H9 (cell line): ENCODE results near the gene NT5DC2. TPM values are rescaled to one million over a fixed set of nuclear protein-coding genes. Genes with fewer than 3 reads are reported as not detected.

Experiments
- DNase-seq: peaks from one replicate; pipeline ENCODE4 v3.0.0-alpha.2; 2017
- H2AFZ ChIP-seq: one replicate; pipeline ENCODE4 v1.6.1; 2013; ENCODE audit warnings: mild to moderate bottlenecking, low read length, control low read depth, moderate library complexity
- H2AK5ac ChIP-seq: 2 replicates; pipeline ENCODE4 v1.6.1; 2013; ENCODE audit warnings: low read length, control low read depth, mixed read lengths; ENCODE audit not compliant: insufficient read length
- H2BK120ac ChIP-seq: one replicate; pipeline ENCODE4 v1.6.1; 2013; ENCODE audit warnings: low read depth, mild to moderate bottlenecking, low read length, control low read depth, inconsistent platforms; ENCODE audit not compliant: poor library complexity, severe bottlenecking
- H2BK12ac ChIP-seq: 2 replicates; pipeline ENCODE4 v1.6.1; 2013; ENCODE audit warnings: low read length, control low read depth, mixed read lengths, low read depth; ENCODE audit not compliant: insufficient read length
- H2BK15ac ChIP-seq: 2 replicates; pipeline ENCODE4 v1.6.1; 2013; ENCODE audit warnings: low read depth, low read length, control low read depth
- H2BK20ac ChIP-seq: one replicate; pipeline ENCODE4 v1.6.1; 2013; ENCODE audit warnings: low read depth, mild to moderate bottlenecking, low read length, control low read depth, inconsistent platforms; ENCODE audit not compliant: poor library complexity, severe bottlenecking
- H2BK5ac ChIP-seq: 2 replicates; pipeline ENCODE4 v1.6.1; 2013; ENCODE audit warnings: low read length, control low read depth, mixed read lengths; ENCODE audit not compliant: insufficient read length
- H3K14ac ChIP-seq: 2 replicates; pipeline ENCODE4 v1.6.1; 2013; ENCODE audit warnings: low read length, control low read depth; ENCODE audit not compliant: insufficient read depth
- H3K18ac ChIP-seq: 2 replicates; pipeline ENCODE4 v1.6.1; 2013; ENCODE audit warnings: low read depth, mild to moderate bottlenecking, mixed read lengths, low read length, control low read depth; ENCODE audit not compliant: insufficient read length
- H3K23ac ChIP-seq: 2 replicates; pipeline ENCODE4 v1.6.1; 2013; ENCODE audit warnings: low read length, control low read depth, mixed read lengths, low read depth; ENCODE audit not compliant: insufficient read length
- H3K23me2 ChIP-seq: 2 replicates; pipeline ENCODE4 v1.6.1; 2013; ENCODE audit warnings: low read depth, mild to moderate bottlenecking, mixed read lengths, low read length, control low read depth; ENCODE audit not compliant: insufficient read length, poor library complexity, severe bottlenecking
- H3K27ac ChIP-seq: 2 replicates; pipeline ENCODE4 v1.5.1; 2013; ENCODE audit warnings: low read length, control low read depth, mixed read lengths, low read depth; ENCODE audit not compliant: insufficient read length
- H3K27me3 ChIP-seq: 2 replicates; pipeline ENCODE4 v1.6.1; 2013; ENCODE audit warnings: low read length, control low read depth, inconsistent platforms; ENCODE audit not compliant: insufficient read depth
- H3K4ac ChIP-seq: 2 replicates; pipeline ENCODE4 v1.6.1; 2013; ENCODE audit warnings: low read depth, mild to moderate bottlenecking, control low read depth, inconsistent platforms, low read length, moderate library complexity
- H3K4me1 ChIP-seq: 2 replicates; pipeline ENCODE4 v1.6.1; 2013; ENCODE audit warnings: low read length, control low read depth, inconsistent platforms; ENCODE audit not compliant: insufficient read depth
- H3K4me2 ChIP-seq: 2 replicates; pipeline ENCODE4 v1.6.1; 2013; ENCODE audit warnings: low read length, control low read depth, mixed read lengths; ENCODE audit not compliant: insufficient read length, insufficient read depth
- H3K56ac ChIP-seq: 2 replicates; pipeline ENCODE4 v1.6.1; 2013; ENCODE audit warnings: low read depth, mild to moderate bottlenecking, mixed read lengths, low read length, control low read depth; ENCODE audit not compliant: insufficient read length
- H3K79me1 ChIP-seq: 2 replicates; pipeline ENCODE4 v1.6.1; 2013; ENCODE audit warnings: low read depth, mild to moderate bottlenecking, moderate library complexity, low read length, control low read depth, inconsistent platforms; ENCODE audit not compliant: insufficient read depth, poor library complexity, severe bottlenecking
- H3K79me2 ChIP-seq: 2 replicates; pipeline ENCODE4 v1.6.1; 2013; ENCODE audit warnings: low read length, control low read depth, inconsistent platforms; ENCODE audit not compliant: insufficient read depth
- H3K9ac ChIP-seq: 2 replicates; pipeline ENCODE4 v1.6.1; 2013; ENCODE audit warnings: low read length, control low read depth, mixed read lengths; ENCODE audit not compliant: insufficient read length; ENCODE audit errors: extremely low read depth
- H3K9me3 ChIP-seq: one replicate; pipeline ENCODE4 v1.6.1; 2013; ENCODE audit warnings: low read depth, low read length, inconsistent platforms; ENCODE audit not compliant: control insufficient read depth
- H3T11ph ChIP-seq: one replicate; pipeline ENCODE4 v1.6.1; 2013; ENCODE audit warnings: mild to moderate bottlenecking, low read length, control low read depth, inconsistent platforms
- H4K20me1 ChIP-seq: one replicate; pipeline ENCODE4 v1.6.1; 2013; ENCODE audit not compliant: control insufficient read depth, insufficient read length, insufficient read depth
- H4K5ac ChIP-seq: 2 replicates; pipeline ENCODE4 v1.6.1; 2013; ENCODE audit warnings: low read depth, mild to moderate bottlenecking, mixed read lengths, low read length, control low read depth; ENCODE audit not compliant: insufficient read length
- H4K8ac ChIP-seq: replicated peaks from 2 replicates; pipeline ENCODE4 v1.6.1; 2013; ENCODE audit warnings: low read length, control low read depth, mixed read lengths, low read depth; ENCODE audit not compliant: insufficient read length
- H4K91ac ChIP-seq: 2 replicates; pipeline ENCODE4 v1.6.1; 2013; ENCODE audit warnings: low read depth, mild to moderate bottlenecking, moderate library complexity, mixed read lengths, low read length, control low read depth; ENCODE audit not compliant: insufficient read length
- H3K27ac Mint-ChIP-seq, 3 experiments: 2 replicates in 2 of 3; 3 replicates in 1 of 3; pipeline ENCODE4 v1.8.0; 2020 to 2021; ENCODE audit warnings: mixed read lengths in 3 of 3, mild to moderate bottlenecking in 1 of 3, moderate library complexity in 1 of 3
- H3K27me3 Mint-ChIP-seq: 2 replicates; pipeline ENCODE4 v1.8.0; 2021; ENCODE audit warnings: low read depth, mild to moderate bottlenecking, moderate library complexity, mixed read lengths
- H3K36me3 Mint-ChIP-seq, 3 experiments: 2 replicates in 2 of 3; 3 replicates in 1 of 3; pipeline ENCODE4 v1.8.0; 2020 to 2021; ENCODE audit warnings: low read depth in 3 of 3, mixed read lengths in 3 of 3; ENCODE audit not compliant: insufficient read depth in 1 of 3
- H3K4me1 Mint-ChIP-seq, 2 experiments: 2 replicates each; pipeline ENCODE4 v1.8.0; 2020; ENCODE audit warnings: mixed read lengths in 2 of 2
- H3K4me3 Mint-ChIP-seq, 2 experiments: 2 replicates in 1 of 2; 3 replicates in 1 of 2; pipeline ENCODE4 v1.8.0; 2020 to 2021; ENCODE audit warnings: mild to moderate bottlenecking in 2 of 2, mixed read lengths in 2 of 2, moderate library complexity in 1 of 2
- H3K9me3 Mint-ChIP-seq, 2 experiments: 2 replicates in 1 of 2; 3 replicates in 1 of 2; pipeline ENCODE4 v1.8.0; 2020; ENCODE audit warnings: mild to moderate bottlenecking in 2 of 2, mixed read lengths in 2 of 2, moderate library complexity in 1 of 2
- CTCF ChIP-seq: fragments of 200-600 bp; sonication (generic); conservative IDR thresholded peaks from 3 replicates; pipeline ENCODE4 v1.8.0; 2021; ENCODE audit warnings: antibody characterized with exemption, mild to moderate bottlenecking
- WGBS: extraction: QIAGEN DNeasy Blood & Tissue Kit; methylation state at CpG from one replicate; pipeline ENCODE4 v1.1.7; 2013; ENCODE audit warnings: missing lambda C conversion rate, low lambda C conversion rate, mixed read lengths; ENCODE audit not compliant: insufficient read length; ENCODE audit errors: extremely low coverage; 5-methylcytosine and 5-hydroxymethylcytosine counted together
- total RNA-seq: library from RNA; stranded (reverse); gene quantifications from 2 replicates; pipeline ENCODE4 v1.2.1, GENCODE V29; 2021

NT5DC2 gene
- total RNA-seq, 1 experiment from 2014 or later = 444 TPM

- H3K56ac ChIP-seq = no peak overlapping the region
- H2BK12ac ChIP-seq = no peak overlapping the region
- Mint-ChIP-seq H3K27me3 (no peaks in the 10 kb centered on the region), H3K36me3 (peaks cover 17 to 43% (median 27%) of the 10 kb centered on the region in 3 experiments), H3K4me1 (peaks cover 40 to 47% of the 10 kb centered on the region in 2 experiments), H3K4me3 (peak overlapping the region; percentile 98 to 99), H3K27ac (peak overlapping the region in 1 of 3 experiments; percentile 99; a peak in 3 of 7 replicates), H3K9me3 (no peaks in the 10 kb centered on the region)
- no peaks in the 10 kb centered on the region for H4K20me1 ChIP-seq
- H2AK5ac ChIP-seq = no peak overlapping the region
- no peak overlapping the region for H3K27ac ChIP-seq
- no peak overlapping the region for H2AFZ ChIP-seq
- H3K18ac ChIP-seq = no peak overlapping the region
- no peak for TF ChIP-seq CTCF
- H3K23me2 ChIP-seq = peaks cover 23% of the 10 kb centered on the region
- no peak for DNase-seq
- H2BK5ac ChIP-seq = no peak overlapping the region
- H4K5ac ChIP-seq = no peak overlapping the region
- H3K4me1 ChIP-seq = peaks cover 6% of the 10 kb centered on the region
- H3K79me1 ChIP-seq = peaks cover 6% of the 10 kb centered on the region
- no peaks in the 10 kb centered on the region for H3K27me3 ChIP-seq
- no peaks in the 10 kb centered on the region for H3K9me3 ChIP-seq
- no peak overlapping the region for H2BK15ac ChIP-seq
- H4K91ac ChIP-seq = no peak overlapping the region
- no peak overlapping the region for H2BK120ac ChIP-seq
- H3K23ac ChIP-seq = no peak overlapping the region
- no peak overlapping the region for H4K8ac ChIP-seq
- no peak overlapping the region for H2BK20ac ChIP-seq
- peak overlapping the region; percentile 93 for H3K4me2 ChIP-seq
- WGBS = no CpG with 5 or more reads among the region's 6 CpGs
- H3K9ac ChIP-seq = peak overlapping the region; percentile 74
- H3K79me2 ChIP-seq = peaks cover 14% of the 10 kb centered on the region; the same call in 1 of the 2 replicates
- H3T11ph ChIP-seq = no peak overlapping the region
- no peak overlapping the region for H3K14ac ChIP-seq
- no peak overlapping the region for H3K4ac ChIP-seq
Observed at GRCh38 chr3:52537165-52537620, 3.5 kb upstream of the NT5DC2 start.
